HG03060 (cell line): ENCODE results near the gene MDFIC2.
"Not testable (repeated sequence)": the region's sequence is repeated elsewhere in the genome, so short reads cannot be mapped to it uniquely, and the experiment has no call there.

Experiments
- ATAC-seq: cut with Tn5 transposase; IDR thresholded peaks from one replicate; pipeline ENCODE4 v1.9.1; 2021; ENCODE audit warnings: low read depth, moderate number of reproducible peaks; ENCODE audit not compliant: unreplicated experiment

MDFIC2 gene

GRCh38 chr3:70312336-70312735 is at the start of gene MDFIC2:
MDFIC2 (minus strand) TSS chr3:70312638; CDS start chr3:70311973, 665 bp downstream.
- no peak for ATAC-seq

GRCh38 chr3:70360979-70361760 is 48.7 kb upstream of the MDFIC2 start:
- ATAC-seq: peak; percentile 86

- ATAC-seq: no peak
Observed at GRCh38 chr3:70359711-70360110, 47.3 kb upstream of the MDFIC2 start.

- no peak for ATAC-seq
Observed at GRCh38 chr3:70358978-70359580, 46.6 kb upstream of the MDFIC2 start.

- ATAC-seq: no peak
Observed at GRCh38 chr3:70352215-70352614, 39.8 kb upstream of the MDFIC2 start.

GRCh38 chr3:70342149-70342548 is 29.7 kb upstream of the MDFIC2 start:
- no peak for ATAC-seq

- not testable (repeated sequence) for ATAC-seq
Observed at GRCh38 chr3:70336885-70337284, 24.4 kb upstream of the MDFIC2 start.

GRCh38 chr3:70333080-70333479 is 20.6 kb upstream of the MDFIC2 start:
- ATAC-seq: no peak

GRCh38 chr3:70315021-70315420 is 2.6 kb upstream of the MDFIC2 start:
- no peak for ATAC-seq

GRCh38 chr3:70310809-70311208 is 1.6 kb downstream of the MDFIC2 start:
- no peak for ATAC-seq

- ATAC-seq: no peak
Observed at GRCh38 chr3:70309591-70309990, 2.8 kb downstream of the MDFIC2 start.

GRCh38 chr3:70308760-70309159 is 3.7 kb downstream of the MDFIC2 start:
- ATAC-seq: no peak

- no peak for ATAC-seq
Observed at GRCh38 chr3:70306736-70307135, 5.7 kb downstream of the MDFIC2 start.

- ATAC-seq: no peak
Observed at GRCh38 chr3:70298385-70298784, 14.1 kb downstream of the MDFIC2 start.

GRCh38 chr3:70291097-70291482 is 21.3 kb downstream of the MDFIC2 start:
- ATAC-seq: no peak

GRCh38 chr3:70290431-70291096 is 21.9 kb downstream of the MDFIC2 start:
- not testable (repeated sequence) for ATAC-seq

- no peak for ATAC-seq
Observed at GRCh38 chr3:70281663-70282062, 30.8 kb downstream of the MDFIC2 start.

GRCh38 chr3:70277304-70277703 is 35.1 kb downstream of the MDFIC2 start:
- ATAC-seq: no peak

- no peak for ATAC-seq
Observed at GRCh38 chr3:70276901-70277300, 35.5 kb downstream of the MDFIC2 start.

- ATAC-seq: no peak
Observed at GRCh38 chr3:70273492-70273891, 38.9 kb downstream of the MDFIC2 start.

GRCh38 chr3:70272798-70273197 is 39.6 kb downstream of the MDFIC2 start:
- no peak for ATAC-seq
